Esophagus squamous epithelium (tissue), 4 donors: ENCODE data around the gene TMEM19.

Experiments
- POLR2A ChIP-seq, 4 donors: fragments of 450-650 bp; IDR thresholded peaks; one replicate each; pipeline ENCODE4 v1.6.1; 2017; ENCODE audit warnings: antibody characterized with exemption in 4 of 4, mild to moderate bottlenecking in 4 of 4, moderate library complexity in 3 of 4
- TF ChIP-seq, protein P1 (sequence below), 6 experiments: fragments of 450-650 bp in 4 of 6; fragments of 200-600 bp in 2 of 6; sonication (generic) in 2 of 6; IDR thresholded peaks; one replicate each; pipeline ENCODE4 v1.5.1; 2016 to 2019; ENCODE audit warnings: antibody characterized with exemption in 6 of 6, mild to moderate bottlenecking in 4 of 6, moderate library complexity in 4 of 6

DNA sequence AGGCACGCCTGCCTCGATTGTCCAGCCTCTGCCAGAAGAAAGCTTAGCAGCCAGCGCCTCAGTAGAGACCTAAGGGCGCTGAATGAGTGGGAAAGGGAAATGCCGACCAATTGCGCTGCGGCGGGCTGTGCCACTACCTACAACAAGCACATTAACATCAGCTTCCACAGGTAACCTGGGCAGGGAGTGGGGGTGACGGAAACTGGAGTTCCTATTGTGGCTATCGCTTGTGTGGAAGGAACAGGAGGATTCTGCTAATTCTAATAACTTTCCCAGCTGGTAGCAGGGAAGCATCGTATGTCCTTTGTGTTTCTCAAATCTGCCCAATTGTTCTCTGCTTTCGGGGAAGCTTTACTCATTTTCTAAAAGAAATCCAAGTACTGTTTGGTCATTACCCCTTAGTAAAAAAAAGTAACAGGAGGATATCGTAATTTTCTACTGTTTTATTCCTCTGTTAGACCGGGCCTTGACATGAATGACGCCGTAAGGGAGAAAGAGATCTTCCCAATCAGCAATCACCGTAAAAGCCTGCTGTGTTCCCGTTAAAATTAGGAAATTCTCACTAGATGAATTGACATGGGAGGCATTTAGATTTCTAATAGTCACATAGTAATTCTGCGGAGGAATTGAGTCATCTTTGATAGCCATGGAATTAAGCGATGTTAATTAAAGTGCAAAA is 21.3 kb upstream of the TMEM19 start:
- no peak for TF ChIP-seq POLR2A (IDR thresholded peaks at IDR 0.05)
- TF ChIP-seq, protein P1, sequence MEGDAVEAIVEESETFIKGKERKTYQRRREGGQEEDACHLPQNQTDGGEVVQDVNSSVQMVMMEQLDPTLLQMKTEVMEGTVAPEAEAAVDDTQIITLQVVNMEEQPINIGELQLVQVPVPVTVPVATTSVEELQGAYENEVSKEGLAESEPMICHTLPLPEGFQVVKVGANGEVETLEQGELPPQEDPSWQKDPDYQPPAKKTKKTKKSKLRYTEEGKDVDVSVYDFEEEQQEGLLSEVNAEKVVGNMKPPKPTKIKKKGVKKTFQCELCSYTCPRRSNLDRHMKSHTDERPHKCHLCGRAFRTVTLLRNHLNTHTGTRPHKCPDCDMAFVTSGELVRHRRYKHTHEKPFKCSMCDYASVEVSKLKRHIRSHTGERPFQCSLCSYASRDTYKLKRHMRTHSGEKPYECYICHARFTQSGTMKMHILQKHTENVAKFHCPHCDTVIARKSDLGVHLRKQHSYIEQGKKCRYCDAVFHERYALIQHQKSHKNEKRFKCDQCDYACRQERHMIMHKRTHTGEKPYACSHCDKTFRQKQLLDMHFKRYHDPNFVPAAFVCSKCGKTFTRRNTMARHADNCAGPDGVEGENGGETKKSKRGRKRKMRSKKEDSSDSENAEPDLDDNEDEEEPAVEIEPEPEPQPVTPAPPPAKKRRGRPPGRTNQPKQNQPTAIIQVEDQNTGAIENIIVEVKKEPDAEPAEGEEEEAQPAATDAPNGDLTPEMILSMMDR (IDR thresholded peaks at IDR 0.05): no peak
